Transverse colon (tissue), 4 donors: ENCODE results near the gene SHISA9. TPM values are rescaled to one million over a fixed set of nuclear protein-coding genes. Genes with fewer than 3 reads are reported as not detected.

ENCODE experiments used
- DNase-seq: peaks from one replicate; pipeline ENCODE4 v3.0.0-alpha.2; 2019
- H3K27ac ChIP-seq, 4 donors: fragments of 200-600 bp; sonication (generic); 2 replicates each; pipeline ENCODE4 v1.5.1; 2016 to 2018; ENCODE audit warnings: inconsistent platforms in 4 of 4
- H3K27me3 ChIP-seq: fragments of 200-600 bp; sonication (generic); 2 replicates; pipeline ENCODE4 v1.5.1; 2017; ENCODE audit warnings: inconsistent platforms
- H3K36me3 ChIP-seq, 4 donors: fragments of 200-600 bp; sonication (generic); 2 replicates each; pipeline ENCODE4 v1.5.1; 2017 to 2019; ENCODE audit warnings: inconsistent platforms in 4 of 4
- H3K4me1 ChIP-seq, 4 donors: fragments of 200-600 bp; sonication (generic); 2 replicates each; pipeline ENCODE4 v1.5.1; 2017 to 2020; ENCODE audit warnings: inconsistent platforms in 4 of 4
- H3K4me3 ChIP-seq, 4 donors: fragments of 200-600 bp; sonication (generic); 1 replicate in 1 of 4; 2 replicates in 3 of 4; pipeline versions ENCODE4 v1.5.1 to v1.6.1; 2017 to 2019; ENCODE audit warnings: inconsistent platforms in 4 of 4
- H3K9me3 ChIP-seq, 2 donors: fragments of 200-600 bp; sonication (generic); 2 replicates each; pipeline ENCODE4 v1.5.1; 2017 to 2019; ENCODE audit warnings: inconsistent platforms in 2 of 2
- EP300 ChIP-seq: sonication (generic); formaldehyde crosslinking; IDR thresholded peaks from one replicate; pipeline ENCODE4 v1.6.1; 2017; ENCODE audit warnings: antibody characterized with exemption, low read depth
- POLR2A ChIP-seq: fragments of 450-650 bp; IDR thresholded peaks from one replicate; pipeline ENCODE4 v1.6.1; 2016; ENCODE audit warnings: antibody characterized with exemption, mild to moderate bottlenecking, moderate library complexity
- POLR2AphosphoS5 ChIP-seq, 3 donors: sonication (generic); formaldehyde crosslinking; IDR thresholded peaks; one replicate each; pipeline ENCODE4 v1.6.1; 2016; ENCODE audit warnings: antibody characterized with exemption in 3 of 3
- WGBS, 2 donors: methylation state at CpG; one replicate each; pipeline ENCODE4 v1.1.5; 2018; ENCODE audit warnings: low coverage in 1 of 2; 5-methylcytosine and 5-hydroxymethylcytosine counted together
- in situ Hi-C, 4 donors: fragments of 200-750 bp; cut with MboI; loops; one replicate each; pipeline versions ENCODE4 v1.15.0 to v1.15.1; 2017; ENCODE audit warnings: low sequenced_read_pairs in 3 of 4, low pct_ligation_motif_present in 1 of 4, low pct_unique_long_range_greater_than_20kb in 1 of 4
- intact Hi-C: fragments of 100-400 bp; cut with DNase I; formaldehyde crosslinking; loops from one replicate; pipeline ENCODE4 v1.15.1; 2023; ENCODE audit warnings: low total_unique reads
- total RNA-seq, 4 donors: library from RNA; depleted of rRNA; stranded (reverse); fragments of >200 nt; gene quantifications; one replicate each; pipeline ENCODE4 v1.1.0, GENCODE V29; 2016
- TF ChIP-seq, protein P1 (sequence below), 5 experiments: fragments of 200-600 bp in 3 of 5; fragments of 450-650 bp in 2 of 5; sonication (generic) in 3 of 5; IDR thresholded peaks; 1 replicate in 2 of 5; 2 replicates in 3 of 5; pipeline ENCODE4 v1.5.1; 2016 to 2017; ENCODE audit warnings: antibody characterized with exemption in 5 of 5, inconsistent platforms in 3 of 5, mild to moderate bottlenecking in 2 of 5, moderate library complexity in 1 of 5

SHISA9 gene
- total RNA-seq, 4 donors from 2014 or later: 1.3 to 37.6 (median 2.1) TPM

DNA sequence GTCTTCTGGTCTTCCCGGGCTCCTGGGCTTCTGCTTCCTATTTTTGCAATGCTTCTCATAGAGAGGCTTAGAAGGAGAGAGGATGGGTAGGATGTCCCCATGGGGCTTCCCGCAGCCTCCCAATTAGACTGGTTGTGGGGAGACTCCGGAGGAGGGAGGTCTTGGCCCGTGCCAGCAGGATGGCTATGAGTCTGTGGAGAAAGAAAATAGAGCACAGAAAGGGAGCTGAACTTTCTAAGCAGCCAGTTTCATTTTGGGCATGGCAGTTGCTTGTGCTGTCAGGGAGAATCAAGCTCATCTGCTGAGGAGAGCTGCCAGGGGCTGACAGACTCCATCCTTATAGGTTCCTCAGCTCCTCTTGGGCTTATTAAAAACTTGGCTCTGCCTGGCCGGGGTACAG is 204.0 kb downstream of the SHISA9 start:
- no peak for DNase-seq
- intact Hi-C loops: no loop called here
- TF ChIP-seq POLR2A: no peak
- TF ChIP-seq, protein P1, sequence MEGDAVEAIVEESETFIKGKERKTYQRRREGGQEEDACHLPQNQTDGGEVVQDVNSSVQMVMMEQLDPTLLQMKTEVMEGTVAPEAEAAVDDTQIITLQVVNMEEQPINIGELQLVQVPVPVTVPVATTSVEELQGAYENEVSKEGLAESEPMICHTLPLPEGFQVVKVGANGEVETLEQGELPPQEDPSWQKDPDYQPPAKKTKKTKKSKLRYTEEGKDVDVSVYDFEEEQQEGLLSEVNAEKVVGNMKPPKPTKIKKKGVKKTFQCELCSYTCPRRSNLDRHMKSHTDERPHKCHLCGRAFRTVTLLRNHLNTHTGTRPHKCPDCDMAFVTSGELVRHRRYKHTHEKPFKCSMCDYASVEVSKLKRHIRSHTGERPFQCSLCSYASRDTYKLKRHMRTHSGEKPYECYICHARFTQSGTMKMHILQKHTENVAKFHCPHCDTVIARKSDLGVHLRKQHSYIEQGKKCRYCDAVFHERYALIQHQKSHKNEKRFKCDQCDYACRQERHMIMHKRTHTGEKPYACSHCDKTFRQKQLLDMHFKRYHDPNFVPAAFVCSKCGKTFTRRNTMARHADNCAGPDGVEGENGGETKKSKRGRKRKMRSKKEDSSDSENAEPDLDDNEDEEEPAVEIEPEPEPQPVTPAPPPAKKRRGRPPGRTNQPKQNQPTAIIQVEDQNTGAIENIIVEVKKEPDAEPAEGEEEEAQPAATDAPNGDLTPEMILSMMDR (IDR thresholded peaks at IDR 0.05): no peak
- no peak for TF ChIP-seq POLR2AphosphoS5 (IDR thresholded peaks at IDR 0.05)
- no peak for TF ChIP-seq EP300
- no peaks in the 10 kb centered on the region for H3K4me1 ChIP-seq
- H3K36me3 ChIP-seq: no peaks in the 10 kb centered on the region
- H3K27ac ChIP-seq: no peak overlapping the region
- H3K9me3 ChIP-seq: peaks cover 3 to 7% of the 10 kb centered on the region in 2 donors
- 40 to 74% methylated on average over 1 to 5 of the region's 5 CpGs for WGBS, 2 donors
- no peak overlapping the region for H3K4me3 ChIP-seq
- H3K27me3 ChIP-seq: no peaks in the 10 kb centered on the region
- in situ Hi-C loops: loop anchor here in 2 of 4 donors (25.0 kb wide), 2 partner anchors 107 to 132 kb away; no protein-coding TSS in a partner anchor

DNA sequence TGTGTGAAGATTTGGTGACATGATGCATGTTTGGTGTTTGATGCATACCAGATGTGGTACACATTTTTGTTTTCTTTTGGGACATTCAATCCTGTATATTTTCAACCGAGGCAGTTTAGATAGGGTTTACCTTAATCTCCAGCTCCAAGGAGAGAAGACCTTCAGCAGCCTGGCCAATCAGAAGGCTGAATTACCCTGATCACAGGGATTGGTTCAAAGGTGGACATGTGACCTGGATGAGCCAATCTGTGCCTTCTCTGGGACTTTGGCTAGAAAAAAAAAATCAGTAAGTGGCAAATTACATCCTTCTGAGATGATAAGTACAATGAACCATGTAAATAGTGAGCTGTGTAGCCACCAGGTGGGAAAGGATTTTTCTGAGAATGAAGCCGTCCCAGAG is 205.1 kb downstream of the SHISA9 start:
- TF ChIP-seq POLR2AphosphoS5 (IDR thresholded peaks at IDR 0.05) (no peak), POLR2A (no peak), EP300 (no peak)
- TF ChIP-seq, protein P1 (IDR thresholded peaks at IDR 0.05): no peak
- WGBS, 2 donors: 79 to 93% methylated on average over 1 to 2 of the region's 2 CpGs
- H3K4me3 ChIP-seq: no peak overlapping the region
- H3K36me3 ChIP-seq: no peaks in the 10 kb centered on the region
- peaks cover 3 to 7% of the 10 kb centered on the region in 2 donors for H3K9me3 ChIP-seq
- no peak for DNase-seq
- intact Hi-C loops: no loop called here
- in situ Hi-C loops: loop anchor here in 2 of 4 donors (25.0 kb wide), 2 partner anchors 106 to 131 kb away; no protein-coding TSS in a partner anchor
- H3K27me3 ChIP-seq: no peaks in the 10 kb centered on the region
- H3K27ac ChIP-seq: no peak overlapping the region
- H3K4me1 ChIP-seq: no peaks in the 10 kb centered on the region

DNA sequence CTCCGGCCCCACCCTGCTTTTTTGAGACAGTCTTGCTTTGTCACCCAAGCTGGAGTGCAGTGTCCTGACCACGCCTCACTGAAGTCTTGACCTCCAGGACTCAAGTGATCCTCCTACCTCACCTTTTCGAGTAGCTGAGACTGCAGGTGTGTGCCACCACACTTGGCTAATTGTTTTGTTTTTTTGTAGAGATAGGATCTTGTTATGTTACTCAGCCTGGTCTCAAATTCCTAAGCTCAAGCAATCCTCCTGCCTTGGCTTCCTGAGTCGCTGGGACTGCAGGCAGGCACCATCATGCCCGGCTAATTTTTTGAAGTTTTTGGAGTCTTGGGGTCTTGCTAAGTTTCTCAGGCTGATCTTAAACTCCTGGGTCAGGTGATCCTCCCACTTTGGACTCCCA is 206.7 kb downstream of the SHISA9 start:
- no peak for DNase-seq
- no peaks in the 10 kb centered on the region for H3K4me1 ChIP-seq
- in situ Hi-C loops (loop anchor here in 2 of 4 donors (25.0 kb wide), 2 partner anchors 104 to 129 kb away; no protein-coding TSS in a partner anchor), intact Hi-C loops (no loop called here)
- no peaks in the 10 kb centered on the region for H3K36me3 ChIP-seq
- no peaks in the 10 kb centered on the region for H3K27me3 ChIP-seq
- TF ChIP-seq, protein P1 (IDR thresholded peaks at IDR 0.05): no peak
- TF ChIP-seq POLR2AphosphoS5 (IDR thresholded peaks at IDR 0.05) (no peak), POLR2A (no peak), EP300 (no peak)
- WGBS, 2 donors: 73 to 74% methylated on average over 4 to 5 of the region's 5 CpGs
- H3K9me3 ChIP-seq: peaks cover 3 to 7% of the 10 kb centered on the region in 2 donors
- no peak overlapping the region for H3K4me3 ChIP-seq
- H3K27ac ChIP-seq: no peak overlapping the region

DNA sequence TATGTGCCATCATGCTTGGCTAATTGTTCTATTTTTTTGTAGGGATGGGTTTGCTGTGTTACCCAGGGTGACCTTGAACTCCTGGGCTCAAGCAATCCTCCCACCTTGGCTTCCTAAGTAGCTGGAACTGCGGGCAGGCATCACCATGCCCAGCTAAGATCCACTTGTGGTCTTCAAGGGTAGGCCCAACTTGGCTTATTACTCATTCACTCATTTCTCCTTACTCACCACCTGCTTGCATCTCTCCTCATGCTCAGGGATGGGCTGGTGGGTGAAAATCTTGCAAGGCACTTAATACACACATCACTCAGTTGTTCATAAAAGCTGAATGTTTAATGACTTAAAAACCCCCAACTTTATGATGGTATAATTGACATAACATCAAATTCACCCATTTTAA is 207.8 kb downstream of the SHISA9 start:
- Histone ChIP-seq H3K4me3 (no peak overlapping the region), H3K27me3 (no peaks in the 10 kb centered on the region), H3K36me3 (no peaks in the 10 kb centered on the region), H3K27ac (no peak overlapping the region), H3K4me1 (no peaks in the 10 kb centered on the region), H3K9me3 (peaks cover 3 to 7% of the 10 kb centered on the region in 2 donors)
- no peak for DNase-seq
- 40 to 75% methylated on average over 1 of the region's 1 CpG for WGBS, 2 donors
- intact Hi-C loops (no loop called here), in situ Hi-C loops (loop anchor here in 2 of 4 donors (25.0 kb wide), 2 partner anchors 103 to 128 kb away; no protein-coding TSS in a partner anchor)
- TF ChIP-seq, protein P1 (IDR thresholded peaks at IDR 0.05): no peak
- TF ChIP-seq EP300 (no peak), POLR2AphosphoS5 (IDR thresholded peaks at IDR 0.05) (no peak), POLR2A (no peak)
